GM21423 (cell line): ENCODE data around the gene LRRC8C.
"Not testable (repeated sequence)": the region's sequence is repeated elsewhere in the genome, so short reads cannot be mapped to it uniquely, and the experiment has no call there.

Source experiments
- ATAC-seq: cut with Tn5 transposase; IDR thresholded peaks from one replicate; pipeline ENCODE4 v1.9.1; 2021; ENCODE audit warnings: mild to moderate bottlenecking, moderate library complexity; ENCODE audit not compliant: unreplicated experiment

LRRC8C gene

GRCh38 chr1:89607586-89608318 lies 25.2 kb upstream of the LRRC8C start:
- ATAC-seq = no peak

- no peak for ATAC-seq
Measured at GRCh38 chr1:89608319-89608983, 24.5 kb upstream of the LRRC8C start.

GRCh38 chr1:89608984-89609725 lies 23.8 kb upstream of the LRRC8C start:
- ATAC-seq = no peak

GRCh38 chr1:89609781-89610456 lies 23.0 kb upstream of the LRRC8C start:
- no peak for ATAC-seq

- ATAC-seq = no peak
Measured at GRCh38 chr1:89610457-89611011, 22.4 kb upstream of the LRRC8C start.

GRCh38 chr1:89611721-89612120 lies 21.2 kb upstream of the LRRC8C start:
- ATAC-seq = peak; percentile 98

- ATAC-seq = no peak
Measured at GRCh38 chr1:89613928-89614327, 19.0 kb upstream of the LRRC8C start.

- no peak for ATAC-seq
Measured at GRCh38 chr1:89615676-89616598, 17.0 kb upstream of the LRRC8C start.

- no peak for ATAC-seq
Measured at GRCh38 chr1:89616844-89617627, 15.9 kb upstream of the LRRC8C start.

- no peak for ATAC-seq
Measured at GRCh38 chr1:89620664-89621063, 12.3 kb upstream of the LRRC8C start.

- ATAC-seq = no peak
Measured at GRCh38 chr1:89622895-89623294, 10.0 kb upstream of the LRRC8C start.

- ATAC-seq = no peak
Measured at GRCh38 chr1:89624314-89624713, 8.6 kb upstream of the LRRC8C start.

GRCh38 chr1:89624715-89625323 lies 8.1 kb upstream of the LRRC8C start:
- ATAC-seq = no peak

GRCh38 chr1:89627596-89627962 lies 5.3 kb upstream of the LRRC8C start:
- no peak for ATAC-seq

- ATAC-seq = no peak
Measured at GRCh38 chr1:89629146-89629545, 3.8 kb upstream of the LRRC8C start.

- not testable (repeated sequence) for ATAC-seq
Measured at GRCh38 chr1:89629600-89629999, 3.3 kb upstream of the LRRC8C start.

GRCh38 chr1:89630048-89630447 lies 2.9 kb upstream of the LRRC8C start:
- ATAC-seq = no peak

GRCh38 chr1:89631816-89632656 lies 884 bp upstream of the LRRC8C start:
- ATAC-seq = no peak
